Measurements from ENCODE around the gene SPAG7. TPM values are rescaled to one million over a fixed set of nuclear protein-coding genes. Genes with fewer than 3 reads are reported as not detected.

The SPAG7 gene
- total RNA-seq, 1 donor from 2014 or later = 40.2 TPM

DNA sequence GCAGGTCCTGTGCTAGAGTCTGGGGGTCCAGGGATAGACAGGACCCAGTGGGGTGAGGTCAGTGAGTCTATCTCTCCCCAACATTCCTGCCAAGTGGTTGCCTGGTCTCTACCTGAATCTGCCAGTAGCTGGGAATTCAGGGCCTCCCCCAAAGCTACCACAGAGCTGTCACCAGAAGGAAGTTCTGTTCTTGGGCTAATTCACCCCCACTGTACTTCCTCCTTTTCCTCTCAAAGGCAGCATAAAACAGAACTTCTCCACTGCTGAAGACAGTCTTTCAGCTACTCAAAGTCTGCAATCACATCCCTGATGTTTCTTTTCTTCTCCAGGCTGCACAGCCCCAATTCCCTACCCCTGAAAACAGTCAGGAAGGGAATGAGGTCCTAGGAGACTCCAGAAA, 11.1 kb upstream of the SPAG7 start:
- DNase-seq (ENCODE audit: low spot score) = no peak

DNA sequence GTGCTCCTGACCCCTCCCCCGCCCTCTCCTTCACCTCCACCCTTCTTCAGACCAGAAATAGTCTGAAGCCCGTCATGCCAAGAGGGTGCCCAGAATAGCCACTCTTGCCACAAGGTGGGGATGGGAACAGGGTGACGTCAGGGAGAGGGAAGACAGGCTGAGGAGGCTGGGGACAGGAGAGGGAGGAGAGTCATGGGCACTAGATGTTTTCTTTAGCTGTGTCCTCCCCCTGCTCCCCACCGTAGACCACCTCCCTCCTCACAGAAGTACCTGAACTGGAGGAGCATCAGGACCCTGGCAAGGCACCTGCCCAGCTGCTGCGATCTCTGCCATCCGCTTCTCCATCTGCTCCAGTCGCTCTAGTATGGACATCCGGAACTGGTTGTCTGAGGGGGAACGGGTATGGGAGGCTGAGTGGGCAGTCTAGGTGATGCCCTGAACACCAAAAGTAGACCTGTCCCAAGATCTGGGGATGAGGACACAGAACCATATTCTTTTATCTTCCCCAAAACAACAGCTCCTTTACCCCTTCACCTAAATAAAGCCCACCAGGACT, 6.6 kb upstream of the SPAG7 start:
- no peak for DNase-seq (ENCODE audit: low spot score)

DNA sequence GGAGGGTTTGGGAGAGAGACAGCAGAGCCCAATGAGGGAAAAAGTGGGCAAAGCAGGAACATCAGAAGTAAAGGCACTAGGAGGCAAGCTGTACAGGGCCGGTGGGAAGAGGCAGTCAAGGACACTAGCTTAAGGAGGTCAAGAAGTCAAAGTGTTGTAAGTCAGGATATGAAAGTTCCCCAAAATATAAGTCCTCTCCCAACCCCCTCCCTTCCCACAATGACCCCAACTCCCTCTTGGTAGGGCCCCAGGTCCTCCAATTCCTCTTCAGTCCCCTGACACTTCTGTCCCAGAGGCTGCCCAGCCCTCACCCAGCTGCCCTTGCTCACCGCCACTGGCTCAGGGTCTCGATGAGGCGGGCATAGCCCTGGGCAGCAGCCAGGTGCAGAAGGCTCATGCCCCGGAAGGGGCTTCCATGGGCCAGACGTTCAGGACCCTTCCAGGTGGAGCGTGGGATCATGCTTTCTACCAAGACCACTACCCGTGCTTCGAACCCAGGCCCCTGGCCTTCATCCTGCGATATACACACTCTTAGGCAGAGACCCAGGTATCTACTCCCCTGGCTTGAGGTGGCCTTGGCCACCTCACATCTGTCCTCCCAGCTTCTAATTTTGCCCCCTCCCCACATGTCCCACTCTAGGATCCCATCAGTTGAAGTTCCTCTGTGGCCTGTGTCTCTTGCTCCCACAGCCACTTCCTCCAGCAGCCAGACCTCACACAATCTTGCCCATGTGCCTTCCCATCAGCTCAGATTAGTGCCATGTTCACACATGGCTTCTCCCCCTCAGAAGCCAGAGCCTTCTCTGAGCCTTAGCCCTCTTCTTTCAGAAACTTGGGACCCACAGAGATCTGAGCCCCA, 5.9 kb upstream of the SPAG7 start:
- no peak for DNase-seq (ENCODE audit: low spot score)

DNA sequence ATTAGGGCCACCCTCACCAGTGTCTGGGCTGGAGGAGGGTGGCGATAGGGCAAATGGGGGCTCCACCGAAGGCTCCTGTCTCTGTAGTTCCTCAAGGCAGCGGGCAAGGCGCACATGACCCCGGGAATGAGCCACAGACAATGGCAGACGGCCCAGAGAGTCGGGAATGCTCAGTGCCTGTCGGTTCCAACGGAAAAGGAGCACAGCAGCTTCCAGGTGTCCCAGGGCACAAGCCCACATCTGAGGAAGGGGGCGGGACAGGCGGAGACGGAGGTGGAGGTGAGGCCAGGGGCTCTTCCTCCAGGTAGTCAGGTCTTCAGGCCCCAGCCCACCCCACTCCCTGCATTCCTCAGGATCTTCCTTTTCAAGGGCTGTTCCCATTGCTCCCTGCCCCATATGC, 5.1 kb upstream of the SPAG7 start:
- DNase-seq (ENCODE audit: low spot score) = no peak

DNA sequence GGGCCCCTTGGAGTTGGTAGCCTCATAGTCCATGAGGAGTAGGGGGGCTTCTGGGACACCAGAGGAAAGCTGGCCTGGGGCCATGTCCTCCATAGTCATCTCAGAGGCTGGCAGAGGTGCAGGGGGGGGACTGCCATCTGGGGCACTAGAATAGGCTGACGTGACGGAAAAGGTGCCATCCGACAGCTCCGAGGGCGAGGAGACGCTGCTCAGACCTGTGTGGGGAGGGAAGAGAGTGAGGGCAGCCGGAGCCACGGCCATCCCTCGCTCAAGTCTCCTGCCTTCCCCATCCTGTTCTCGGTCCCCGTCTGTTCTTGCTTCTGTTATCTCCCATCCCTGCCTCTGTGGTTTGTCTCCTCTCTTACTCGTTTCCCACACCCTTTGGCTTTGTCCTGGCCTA, 4.7 kb upstream of the SPAG7 start:
- DNase-seq (ENCODE audit: low spot score) = no peak

DNA sequence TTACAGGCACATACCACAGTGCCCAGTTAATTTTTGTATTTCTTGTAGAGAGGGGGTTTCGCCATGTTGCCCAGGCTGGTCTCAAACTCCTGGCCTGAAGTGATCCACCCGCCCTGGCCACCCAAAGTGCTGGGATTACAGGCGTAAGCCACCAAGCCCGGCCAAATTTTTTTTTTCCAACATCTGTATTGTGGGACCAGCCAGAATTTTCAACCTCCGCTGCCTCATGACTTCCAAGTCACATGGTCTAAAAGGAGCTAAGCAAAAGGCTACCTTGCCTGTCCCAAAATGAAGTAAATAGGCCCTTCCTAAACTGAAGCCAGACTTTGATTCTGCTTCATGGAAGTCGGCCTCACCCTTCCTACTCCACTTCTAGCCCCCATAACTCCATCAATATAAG, 4.2 kb upstream of the SPAG7 start:
- no peak for DNase-seq (ENCODE audit: low spot score)

DNA sequence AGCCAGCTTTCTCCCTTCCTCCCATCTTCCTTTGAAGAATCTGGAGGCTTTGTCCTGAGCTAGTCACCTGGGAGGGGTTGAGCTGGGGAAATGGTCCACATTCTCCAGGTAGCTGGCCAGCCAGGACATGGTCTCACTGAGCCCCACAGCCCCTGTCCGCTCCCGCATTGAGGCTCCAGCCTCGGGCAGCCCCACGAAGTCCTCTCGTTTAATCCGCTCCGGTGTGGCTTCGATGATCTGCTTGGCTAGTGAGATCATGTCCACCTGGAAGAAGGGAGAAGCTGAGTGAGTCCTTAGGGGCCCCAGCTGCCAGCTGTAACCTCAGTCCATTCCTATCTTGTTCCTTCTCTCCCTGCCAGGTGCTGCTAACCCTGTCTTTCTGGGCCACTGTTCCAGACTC, 2.7 kb upstream of the SPAG7 start:
- DNase-seq (ENCODE audit: low spot score) = no peak

DNA sequence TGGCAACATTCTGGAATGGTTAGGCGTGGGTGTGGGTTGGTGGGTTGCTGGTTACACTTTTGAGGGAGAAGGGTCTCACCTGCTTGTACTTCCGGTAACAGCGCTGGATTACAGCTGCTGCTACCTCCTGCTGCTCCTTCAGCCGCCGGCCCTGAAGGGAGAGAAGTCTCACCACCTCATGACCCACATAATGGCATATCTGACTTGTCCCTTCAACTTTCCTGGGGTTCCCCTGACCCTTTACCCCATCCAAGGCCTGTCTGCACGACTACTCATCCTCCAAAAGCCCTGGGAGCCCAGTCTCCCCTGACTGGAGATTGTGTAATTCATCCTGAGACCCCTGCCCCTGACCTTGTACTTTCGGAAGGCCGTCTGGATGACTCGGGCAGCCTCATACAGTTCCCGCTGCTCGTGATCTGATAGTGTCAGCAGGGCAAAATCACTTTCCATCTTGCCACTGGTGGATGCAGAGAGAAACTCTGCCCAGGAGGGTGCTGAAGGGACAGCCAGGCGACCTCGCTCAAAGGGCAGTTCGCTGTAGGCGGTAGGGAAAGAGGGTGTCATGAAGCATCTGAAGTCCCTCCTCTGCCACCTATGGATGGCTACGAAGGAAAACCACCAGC, 2.0 kb upstream of the SPAG7 start:
- no peak for DNase-seq (ENCODE audit: low spot score)

DNA sequence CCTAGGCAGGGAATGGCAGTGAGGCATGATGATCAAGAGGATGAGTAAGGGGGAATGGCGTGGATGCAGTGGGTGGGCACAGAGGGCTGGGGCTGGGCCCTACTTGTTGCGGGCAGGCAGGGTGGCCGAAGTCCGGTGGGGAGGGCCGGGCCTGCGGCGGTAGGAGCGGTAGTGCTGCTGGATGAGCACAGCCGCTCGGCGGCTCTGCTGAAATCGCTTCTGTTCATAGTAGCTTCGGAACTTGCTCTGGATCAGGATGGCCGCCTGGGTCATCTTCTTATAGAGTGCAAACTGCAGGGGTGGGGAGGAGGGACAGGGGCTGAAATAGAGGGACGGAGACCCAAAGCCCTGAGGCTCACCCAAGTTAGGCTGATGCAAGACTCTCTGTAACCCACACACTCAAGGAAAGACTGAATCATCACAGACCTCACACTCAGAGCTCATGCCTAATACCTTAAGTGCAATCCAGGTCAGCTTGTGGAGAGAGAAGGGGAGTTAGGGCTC, 1.5 kb upstream of the SPAG7 start:
- DNase-seq (ENCODE audit: low spot score) = peak; percentile 71

DNA sequence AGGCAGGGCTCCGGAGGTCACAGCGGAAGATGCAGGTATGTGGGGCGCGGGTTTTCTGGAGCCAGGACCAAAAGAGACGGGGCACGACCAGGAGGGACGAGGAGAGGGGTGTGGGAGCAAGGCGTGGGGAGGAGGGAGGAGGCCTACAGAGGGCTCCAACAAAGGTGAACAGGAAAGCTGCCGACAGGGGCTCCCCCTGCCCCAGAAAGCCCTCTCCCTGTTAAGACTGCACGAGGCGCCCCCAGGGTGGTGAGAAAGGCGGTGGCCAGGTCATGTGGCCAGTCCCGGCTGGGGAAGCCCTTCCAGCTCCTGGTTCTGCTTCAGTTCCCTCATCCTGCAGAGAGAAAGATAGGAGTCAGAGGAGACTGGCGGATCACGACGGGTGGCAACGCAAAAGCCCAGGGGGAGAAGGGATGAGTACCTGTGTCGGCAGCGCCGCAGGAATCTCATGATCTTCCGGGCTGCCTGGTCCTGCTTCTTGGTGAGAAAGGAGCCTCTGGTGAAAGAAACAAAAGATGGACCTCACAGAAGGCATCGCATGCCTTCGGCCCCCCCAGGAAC, 949 bp upstream of the SPAG7 start:
- DNase-seq (ENCODE audit: low spot score) = peak; percentile 46

DNA sequence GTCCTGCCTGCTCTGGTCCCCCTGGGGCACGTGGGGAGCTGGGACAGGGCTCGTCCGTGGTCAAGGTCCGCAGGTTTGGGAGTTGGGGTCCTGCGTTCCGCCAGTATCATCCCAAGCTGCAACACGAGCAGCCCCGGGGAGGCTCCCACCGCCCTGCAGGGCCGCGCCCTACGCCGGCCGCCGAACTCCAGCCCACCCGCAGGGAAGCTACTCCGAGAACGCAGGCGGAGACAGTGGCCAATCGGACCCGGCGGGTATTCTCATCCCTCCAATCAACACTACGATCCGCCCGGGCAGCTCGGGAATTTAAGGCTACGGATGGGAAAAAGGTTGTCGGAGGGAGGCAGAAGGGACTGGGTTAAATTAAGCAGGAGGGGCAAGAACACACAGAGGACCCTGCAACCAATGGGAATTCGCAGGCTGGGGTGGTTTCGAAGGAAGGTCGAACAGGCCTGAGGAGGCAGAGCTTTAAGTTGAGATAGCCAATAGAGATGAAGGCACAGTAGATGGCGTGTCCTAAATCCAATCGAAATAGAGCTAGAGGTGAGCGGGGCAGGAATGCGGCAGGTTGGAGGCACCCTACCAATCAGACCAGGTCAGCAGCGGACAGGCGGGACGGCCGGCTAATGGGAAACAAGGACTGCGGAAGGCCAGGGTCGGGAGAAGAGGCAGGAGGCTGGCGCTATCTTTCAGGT, 626 bp downstream of the SPAG7 start:
- peak; percentile 100 for DNase-seq (ENCODE audit: low spot score)

DNA sequence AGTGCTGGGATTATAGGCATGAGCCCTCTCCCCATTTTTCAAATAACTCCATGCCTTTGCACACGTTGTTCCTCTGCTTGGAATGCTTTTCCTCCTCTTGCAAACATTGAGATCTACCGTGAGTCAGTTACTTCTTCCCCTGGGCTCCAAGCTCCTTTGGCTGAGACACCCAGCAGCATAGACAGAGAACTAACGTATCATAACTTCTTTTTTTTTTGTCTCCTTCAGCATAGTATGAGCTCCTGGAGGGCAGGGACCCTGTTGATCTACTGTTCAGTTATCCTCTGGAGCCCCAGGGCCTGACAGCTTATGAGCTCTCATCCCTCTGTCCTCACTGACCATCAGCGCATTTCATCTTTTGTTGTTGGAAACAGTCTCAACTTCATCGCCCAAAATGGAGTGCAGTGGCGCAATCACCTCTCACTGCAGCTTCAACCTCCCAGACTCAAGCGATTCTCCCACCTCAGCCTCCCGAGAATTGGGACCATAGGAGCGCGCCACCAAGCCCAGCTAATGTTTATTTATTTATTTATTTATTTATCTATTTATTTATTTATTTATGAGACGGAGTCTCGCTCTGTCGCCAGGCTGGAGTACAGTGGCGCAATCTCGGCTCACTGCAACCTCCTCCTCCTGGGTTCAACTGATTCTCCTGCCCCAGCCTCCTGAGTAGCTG, 2.2 kb downstream of the SPAG7 start:
- no peak for DNase-seq (ENCODE audit: low spot score)

DNA sequence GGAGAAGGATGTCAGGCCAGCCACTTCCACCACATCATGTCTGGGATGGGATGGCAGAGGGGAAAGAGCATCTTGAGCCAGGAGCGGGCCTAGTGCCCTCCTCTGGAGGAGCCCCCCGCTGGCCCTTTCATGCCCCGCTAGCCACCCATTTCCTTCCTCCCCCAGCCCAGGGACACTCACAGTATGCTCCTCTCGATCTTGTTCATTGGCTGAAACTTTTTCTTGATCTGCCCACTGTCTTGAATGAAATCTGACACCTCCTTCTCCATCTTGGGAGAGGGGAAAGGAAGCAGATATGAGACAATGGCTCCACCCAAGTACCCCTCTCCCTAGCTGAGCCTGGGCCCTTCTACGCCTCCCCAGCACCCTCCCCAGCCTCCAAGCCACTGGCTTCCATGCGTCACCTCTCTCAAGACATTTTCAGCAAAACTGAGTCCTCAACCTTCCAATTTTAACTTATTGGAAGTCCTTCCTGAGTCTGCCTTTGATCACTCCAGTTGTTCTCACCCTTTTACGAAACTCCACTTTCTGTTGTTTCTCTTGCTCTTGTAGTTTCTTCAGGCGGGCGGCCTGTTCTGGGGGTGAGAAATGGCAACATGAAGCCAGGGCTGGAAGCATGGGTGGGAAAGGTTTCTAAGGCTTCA, 7.2 kb downstream of the SPAG7 start:
- no peak for DNase-seq (ENCODE audit: low spot score)

DNA sequence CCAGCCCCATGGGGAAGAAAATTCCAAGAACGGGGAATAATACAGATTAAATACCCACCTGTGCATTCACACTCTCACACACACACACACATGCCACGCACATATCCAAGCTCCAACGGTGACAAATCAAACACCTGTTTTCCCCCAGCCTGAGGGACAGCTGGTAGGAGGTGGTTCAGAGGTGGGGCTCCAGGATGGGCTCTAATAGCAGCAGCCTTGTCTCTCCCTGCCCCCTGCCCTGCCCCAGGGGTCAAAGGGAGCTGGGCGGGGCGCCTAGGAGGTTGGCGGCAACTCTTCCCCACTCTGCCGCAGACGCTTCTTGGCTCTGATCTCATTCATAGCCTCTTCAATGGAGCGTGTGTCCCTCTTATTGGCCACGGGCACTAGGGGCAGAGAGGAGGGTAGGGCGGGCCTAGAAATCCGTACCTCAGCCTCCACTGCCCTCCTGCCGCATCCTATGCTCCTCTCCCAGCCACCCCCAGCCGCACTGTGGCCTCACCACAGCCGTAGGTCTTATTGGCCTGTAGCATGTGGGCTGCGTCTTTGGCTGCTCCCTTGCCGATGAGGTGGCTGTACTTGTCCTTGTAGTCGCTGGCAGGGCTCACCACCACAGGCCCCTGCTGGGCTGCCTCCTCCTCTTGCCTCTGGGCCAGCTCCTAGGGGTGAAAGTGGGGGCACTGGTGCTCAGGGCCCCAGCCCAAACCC, 8.2 kb downstream of the SPAG7 start:
- DNase-seq (ENCODE audit: low spot score) = no peak

DNA sequence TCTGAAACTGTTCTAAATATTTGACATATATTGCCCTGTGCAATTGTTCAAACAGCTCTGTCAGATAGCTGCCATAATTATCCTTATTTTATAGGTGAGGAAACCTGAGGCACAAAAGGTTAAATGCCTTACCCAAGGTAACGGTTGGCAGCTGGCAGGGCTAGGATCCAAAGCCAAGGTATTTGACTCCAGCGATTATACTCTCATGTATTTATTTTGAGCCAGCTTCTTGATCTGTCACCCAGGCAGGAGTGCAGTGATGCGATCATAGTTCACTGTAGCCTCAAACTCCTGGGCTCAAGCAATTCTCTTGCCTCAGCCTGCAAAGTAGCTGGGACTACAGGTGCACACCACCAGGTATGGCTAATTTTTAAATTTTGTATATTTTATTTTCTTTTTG, 9.5 kb downstream of the SPAG7 start:
- no peak for DNase-seq (ENCODE audit: low spot score)

DNA sequence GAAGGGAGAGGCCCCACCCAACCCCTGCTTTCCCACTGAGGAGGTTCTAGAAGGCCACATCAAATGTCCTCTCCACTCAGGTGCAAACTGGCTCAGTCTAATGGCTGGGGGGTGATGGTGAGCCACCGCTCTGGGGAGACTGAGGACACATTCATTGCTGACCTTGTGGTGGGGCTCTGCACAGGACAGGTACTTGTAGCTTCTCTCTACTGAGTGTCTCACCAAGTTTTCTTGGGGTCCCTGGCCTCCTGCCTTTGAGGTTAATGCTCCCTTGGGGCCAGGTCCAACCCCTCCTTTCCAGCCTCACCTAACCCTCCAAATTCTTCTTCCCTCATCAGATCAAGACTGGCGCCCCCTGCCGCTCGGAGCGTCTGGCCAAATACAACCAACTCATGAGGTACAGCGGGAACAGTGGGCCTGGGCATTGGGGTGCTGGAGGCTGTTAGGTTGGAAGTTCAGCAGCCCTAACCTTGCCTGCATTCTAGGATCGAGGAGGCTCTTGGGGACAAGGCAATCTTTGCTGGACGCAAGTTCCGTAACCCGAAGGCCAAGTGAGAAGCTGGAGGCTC, 11.0 kb downstream of the SPAG7 start:
- DNase-seq (ENCODE audit: low spot score) = no peak

DNA sequence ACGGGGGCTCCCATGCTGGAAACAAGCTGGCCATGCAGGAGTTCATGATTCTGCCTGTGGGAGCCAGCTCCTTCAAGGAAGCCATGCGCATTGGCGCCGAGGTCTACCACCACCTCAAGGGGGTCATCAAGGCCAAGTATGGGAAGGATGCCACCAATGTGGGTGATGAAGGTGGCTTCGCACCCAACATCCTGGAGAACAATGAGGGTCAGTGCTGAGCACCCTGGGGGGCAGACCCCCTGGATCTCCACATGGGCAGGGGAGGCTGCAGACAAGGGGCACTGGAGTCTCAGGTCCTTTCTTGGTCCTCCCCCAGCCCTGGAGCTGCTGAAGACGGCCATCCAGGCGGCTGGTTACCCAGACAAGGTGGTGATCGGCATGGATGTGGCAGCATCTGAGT, 12.5 kb downstream of the SPAG7 start:
- no peak for DNase-seq (ENCODE audit: low spot score)

DNA sequence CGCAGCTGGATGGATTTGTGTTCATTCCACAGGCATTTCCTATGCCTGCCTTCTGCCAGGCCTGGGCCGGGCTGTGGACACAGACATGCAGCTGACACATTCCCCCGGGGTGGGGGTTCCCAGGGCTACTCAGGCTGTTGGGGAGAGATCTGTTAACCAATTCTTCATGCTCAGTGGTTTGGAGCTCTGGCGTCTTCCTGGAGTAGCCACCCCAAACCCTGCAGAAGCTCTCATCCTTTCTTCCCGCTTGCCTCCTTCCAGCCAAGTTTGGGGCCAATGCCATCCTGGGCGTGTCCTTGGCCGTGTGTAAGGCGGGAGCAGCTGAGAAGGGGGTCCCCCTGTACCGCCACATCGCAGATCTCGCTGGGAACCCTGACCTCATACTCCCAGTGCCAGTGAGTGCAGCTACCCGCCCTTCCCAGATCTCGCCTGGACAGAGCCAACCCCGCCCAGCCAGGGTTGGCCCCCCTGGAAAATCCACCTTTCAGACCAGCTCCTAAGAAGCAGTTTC, 14.1 kb downstream of the SPAG7 start:
- peak; percentile 69 for DNase-seq (ENCODE audit: low spot score)

DNA sequence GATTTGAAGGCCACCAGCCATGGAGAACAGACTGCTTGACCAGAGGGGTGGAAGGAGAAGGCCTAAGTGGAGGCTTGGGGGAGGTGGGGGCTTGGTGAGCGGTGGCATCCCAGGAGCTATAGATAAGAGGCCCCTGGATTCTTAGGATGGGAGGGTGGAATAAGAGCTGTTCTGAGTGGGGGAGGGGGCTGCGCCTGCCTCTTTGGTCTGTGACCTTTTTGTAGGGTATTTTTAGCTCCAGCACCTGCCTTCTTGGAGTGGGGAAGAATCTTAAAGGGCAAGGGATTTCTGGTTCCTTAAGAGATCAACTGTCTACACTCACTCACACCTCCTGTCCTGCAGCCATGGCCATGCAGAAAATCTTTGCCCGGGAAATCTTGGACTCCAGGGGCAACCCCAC, 16.1 kb downstream of the SPAG7 start:
- DNase-seq (ENCODE audit: low spot score) = no peak

DNA sequence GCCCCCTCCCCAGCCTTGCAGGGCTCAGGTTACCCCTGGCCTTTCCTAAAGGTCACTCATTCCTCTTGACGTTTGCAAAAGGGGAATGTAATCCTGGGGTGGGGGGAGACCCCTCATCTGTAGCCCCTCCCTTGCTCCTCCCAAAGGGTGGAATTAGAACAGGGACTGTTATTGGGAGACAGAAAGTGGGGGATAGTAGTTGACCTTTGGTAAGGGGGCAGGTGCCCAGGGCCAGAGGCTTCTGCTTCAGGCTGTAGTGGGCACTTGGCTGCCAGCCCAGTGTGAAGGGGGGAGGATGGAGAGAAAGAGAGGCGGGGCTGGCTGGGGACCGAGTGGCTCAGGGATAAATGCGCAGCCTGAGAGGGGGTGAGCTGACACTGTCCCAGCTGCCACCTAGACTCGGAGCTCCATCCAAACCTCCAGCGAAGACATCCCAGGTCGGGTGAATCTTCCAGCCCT, 16.8 kb downstream of the SPAG7 start, which contains the start of gene ENO3:
ENO3 (plus strand) TSS at position 374 of the 459 bp plus-strand sequence. CDS start 711 bp downstream, outside the sequence.
- DNase-seq (ENCODE audit: low spot score) = no peak

Data from umbilical cord (tissue), 2 donors.